GM19239 (cell line): Measurements from ENCODE around the gene CNPY3.
A peak's percentile ranks its signal among the peaks of the same experiment; 100 is the strongest.
"Not testable (repeated sequence)": the region's sequence is repeated elsewhere in the genome, so short reads cannot be mapped to it uniquely, and the experiment has no call there.

Experiments used
- DNase-seq: peaks from one replicate; pipeline ENCODE4 v3.0.0; 2011; ENCODE audit warnings: low spot score; ENCODE audit not compliant: insufficient read length
- FAIRE-seq: peaks from 2 replicates; lab custom pipeline; 2011; peaks lifted over from hg19 to GRCh38; lab: Jason Lieb, UNC

The CNPY3 gene

GRCh38 chr6:42952389-42952788 is 23.1 kb downstream of the CNPY3 start:
- no peak for FAIRE-seq
- no peak for DNase-seq

GRCh38 chr6:42954405-42954804 is 25.1 kb downstream of the CNPY3 start:
- DNase-seq, FAIRE-seq: not testable (repeated sequence)

- DNase-seq (no peak), FAIRE-seq (no peak)
Observed at GRCh38 chr6:42958125-42958524, 28.8 kb downstream of the CNPY3 start.

- FAIRE-seq = no peak
- no peak for DNase-seq
Observed at GRCh38 chr6:42959917-42960242, 30.6 kb downstream of the CNPY3 start.

GRCh38 chr6:42960243-42961019 is 31.2 kb downstream of the CNPY3 start, which contains the start of gene GNMT:
Gene GNMT, plus strand, starts transcription at chr6:42960754. Its CDS starts 14 bp downstream, at chr6:42960768.
- DNase-seq (peak; percentile 43), FAIRE-seq (no peak)

- FAIRE-seq = no peak
Observed at GRCh38 chr6:42961020-42961470, 31.8 kb downstream of the CNPY3 start.

GRCh38 chr6:42962096-42962495 is 32.8 kb downstream of the CNPY3 start:
- FAIRE-seq (no peak), DNase-seq (no peak)

More at GRCh38 chr6:42961020-42961470, 31.8 kb downstream of the CNPY3 start:
- no peak for DNase-seq

- no peak for DNase-seq
- FAIRE-seq = no peak
Observed at GRCh38 chr6:42962502-42963178, 33.4 kb downstream of the CNPY3 start.

- no peak for FAIRE-seq
Observed at GRCh38 chr6:42963179-42963854, 34.0 kb downstream of the CNPY3 start.

GRCh38 chr6:42963855-42964605 is 34.8 kb downstream of the CNPY3 start:
- no peak for FAIRE-seq
- DNase-seq = no peak

More at GRCh38 chr6:42963179-42963854, 34.0 kb downstream of the CNPY3 start:
- DNase-seq = no peak

GRCh38 chr6:42966571-42966970 is 37.3 kb downstream of the CNPY3 start:
- FAIRE-seq (no peak), DNase-seq (no peak)

GRCh38 chr6:42967228-42967627 is 37.9 kb downstream of the CNPY3 start:
- no peak for FAIRE-seq
- DNase-seq = no peak

GRCh38 chr6:42968126-42968701 is 38.9 kb downstream of the CNPY3 start:
- FAIRE-seq (no peak), DNase-seq (no peak)

GRCh38 chr6:42968783-42969182 is 39.5 kb downstream of the CNPY3 start:
- no peak for DNase-seq
- FAIRE-seq = no peak

GRCh38 chr6:42969431-42969830 is 40.2 kb downstream of the CNPY3 start:
- FAIRE-seq = no peak
- DNase-seq = no peak

- DNase-seq = no peak
- no peak for FAIRE-seq
Observed at GRCh38 chr6:42969934-42970333, 40.7 kb downstream of the CNPY3 start.

- no peak for DNase-seq
- no peak for FAIRE-seq
Observed at GRCh38 chr6:42970871-42971612, 41.8 kb downstream of the CNPY3 start.

- DNase-seq (no peak), FAIRE-seq (no peak)
Observed at GRCh38 chr6:42971746-42972327, 42.6 kb downstream of the CNPY3 start.

GRCh38 chr6:42973926-42974325 is 44.6 kb downstream of the CNPY3 start:
- DNase-seq = no peak
- FAIRE-seq = no peak
